ENCODE measurements around the gene FAM171A1.
"Not testable (repeated sequence)": the region's sequence is repeated elsewhere in the genome, so short reads cannot be mapped to it uniquely, and the experiment has no call there.

Gene FAM171A1

GRCh38 chr10:15305634-15306033 lies 65.5 kb downstream of the FAM171A1 start:
- H3K4me2 ChIP-seq: no peak overlapping the region
- peaks cover 40% of the 10 kb centered on the region; the same call in 1 of the 2 replicates for H3K79me2 ChIP-seq (ENCODE audit: insufficient read depth, low read depth)
- H4K20me1 ChIP-seq (ENCODE audit: insufficient read depth): no peaks in the 10 kb centered on the region
- no peak overlapping the region for H3K9ac ChIP-seq
- TF ChIP-seq CTCF (conservative IDR thresholded peaks at IDR 0.05; ENCODE audit: low read depth, low read length): no peak
- H2AFZ ChIP-seq (ENCODE audit: low read depth): no peak overlapping the region
- no peak overlapping the region for H3K27ac ChIP-seq
- H3K27me3 ChIP-seq (ENCODE audit: insufficient read depth, low read depth): no peaks in the 10 kb centered on the region
- no peak overlapping the region for H3K4me3 ChIP-seq (IDR thresholded peaks at IDR 0.05; ENCODE audit: insufficient read depth, low read depth, low read length)
- no peaks in the 10 kb centered on the region for H3K36me3 ChIP-seq (ENCODE audit: insufficient read depth)
- H3K4me1 ChIP-seq (ENCODE audit: low read depth, poor library complexity, severe bottlenecking): peaks cover 11% of the 10 kb centered on the region

GRCh38 chr10:15305161-15305560 lies 65.9 kb downstream of the FAM171A1 start:
- no peak for TF ChIP-seq CTCF (conservative IDR thresholded peaks at IDR 0.05; ENCODE audit: low read depth, low read length)
- Histone ChIP-seq H3K9ac (no peak overlapping the region), H3K4me3 (IDR thresholded peaks at IDR 0.05; ENCODE audit: insufficient read depth, low read depth, low read length) (no peak overlapping the region), H3K27me3 (ENCODE audit: insufficient read depth, low read depth) (no peaks in the 10 kb centered on the region), H4K20me1 (ENCODE audit: insufficient read depth) (no peaks in the 10 kb centered on the region), H2AFZ (ENCODE audit: low read depth) (no peak overlapping the region), H3K27ac (no peak overlapping the region), H3K36me3 (ENCODE audit: insufficient read depth) (no peaks in the 10 kb centered on the region), H3K4me2 (no peak overlapping the region), H3K4me1 (ENCODE audit: low read depth, poor library complexity, severe bottlenecking) (peaks cover 10% of the 10 kb centered on the region), H3K79me2 (ENCODE audit: insufficient read depth, low read depth) (peaks cover 40% of the 10 kb centered on the region; the same call in 1 of the 2 replicates)

GRCh38 chr10:15302188-15302956 lies 68.7 kb downstream of the FAM171A1 start:
- H2AFZ ChIP-seq (ENCODE audit: low read depth); H4K20me1 ChIP-seq (ENCODE audit: insufficient read depth); H3K4me1 ChIP-seq (ENCODE audit: low read depth, poor library complexity, severe bottlenecking); H3K27me3 ChIP-seq (ENCODE audit: insufficient read depth, low read depth); H3K4me3 ChIP-seq (IDR thresholded peaks at IDR 0.05; ENCODE audit: insufficient read depth, low read depth, low read length); H3K27ac ChIP-seq; H3K36me3 ChIP-seq (ENCODE audit: insufficient read depth); H3K4me2 ChIP-seq; H3K9ac ChIP-seq: not testable (repeated sequence)
- peaks cover 19% of the 10 kb centered on the region; the same call in 1 of the 2 replicates for H3K79me2 ChIP-seq (ENCODE audit: insufficient read depth, low read depth)

- peaks cover 14% of the 10 kb centered on the region; the same call in 1 of the 2 replicates for H3K79me2 ChIP-seq (ENCODE audit: insufficient read depth, low read depth)
- peaks cover 11% of the 10 kb centered on the region for H3K4me1 ChIP-seq (ENCODE audit: low read depth, poor library complexity, severe bottlenecking)
- no peaks in the 10 kb centered on the region for H3K36me3 ChIP-seq (ENCODE audit: insufficient read depth)
- H4K20me1 ChIP-seq (ENCODE audit: insufficient read depth): no peaks in the 10 kb centered on the region
- H3K27me3 ChIP-seq (ENCODE audit: insufficient read depth, low read depth): no peaks in the 10 kb centered on the region
- H3K9ac ChIP-seq: no peak overlapping the region
- no peak overlapping the region for H3K4me2 ChIP-seq
- TF ChIP-seq CTCF (conservative IDR thresholded peaks at IDR 0.05; ENCODE audit: low read depth, low read length): no peak
- H3K4me3 ChIP-seq (IDR thresholded peaks at IDR 0.05; ENCODE audit: insufficient read depth, low read depth, low read length): no peak overlapping the region
- no peak overlapping the region for H2AFZ ChIP-seq (ENCODE audit: low read depth)
- H3K27ac ChIP-seq: no peak overlapping the region
Measured at GRCh38 chr10:15300697-15301096, 70.4 kb downstream of the FAM171A1 start.

GRCh38 chr10:15300145-15300544 lies 70.9 kb downstream of the FAM171A1 start:
- Histone ChIP-seq H3K36me3 (ENCODE audit: insufficient read depth) (no peaks in the 10 kb centered on the region), H3K79me2 (ENCODE audit: insufficient read depth, low read depth) (peaks cover 8% of the 10 kb centered on the region; the same call in 1 of the 2 replicates), H3K4me2 (no peak overlapping the region), H3K4me3 (IDR thresholded peaks at IDR 0.05; ENCODE audit: insufficient read depth, low read depth, low read length) (no peak overlapping the region), H4K20me1 (ENCODE audit: insufficient read depth) (no peaks in the 10 kb centered on the region), H3K27ac (no peak overlapping the region), H2AFZ (ENCODE audit: low read depth) (no peak overlapping the region), H3K4me1 (ENCODE audit: low read depth, poor library complexity, severe bottlenecking) (peaks cover 16% of the 10 kb centered on the region), H3K27me3 (ENCODE audit: insufficient read depth, low read depth) (no peaks in the 10 kb centered on the region), H3K9ac (no peak overlapping the region)
- TF ChIP-seq CTCF (conservative IDR thresholded peaks at IDR 0.05; ENCODE audit: low read depth, low read length): no peak

Data from KMS-11 (cell line).